NCI-H187 (cell line): ENCODE data around the gene ZNF407.

ENCODE experiments used
- DNase-seq, 2 experiments: peaks; one replicate each; lab custom pipeline; 2025; lab: John Stamatoyannopoulos, UW

The ZNF407 gene

DNA sequence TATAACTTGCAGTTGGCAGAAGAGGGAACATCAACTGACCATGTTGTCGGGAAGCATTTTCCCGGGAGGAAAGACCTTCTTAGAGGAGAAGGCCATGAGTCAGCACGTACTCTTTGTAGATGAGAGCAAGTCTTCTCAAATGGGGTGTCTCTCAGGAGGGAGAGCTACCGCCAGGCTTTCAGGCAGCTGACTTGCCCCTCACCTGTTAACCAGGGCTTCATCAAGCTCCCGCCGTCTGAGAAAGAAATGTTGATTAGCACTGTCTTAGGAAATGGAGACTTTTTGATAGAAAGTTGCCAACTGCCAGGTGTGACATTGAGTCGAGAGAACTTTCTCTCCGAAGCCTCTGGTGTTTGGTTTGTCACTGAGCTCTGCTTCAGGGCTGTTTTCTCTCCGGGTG, 196.1 kb downstream of the ZNF407 start:
- DNase-seq: no peak

DNA sequence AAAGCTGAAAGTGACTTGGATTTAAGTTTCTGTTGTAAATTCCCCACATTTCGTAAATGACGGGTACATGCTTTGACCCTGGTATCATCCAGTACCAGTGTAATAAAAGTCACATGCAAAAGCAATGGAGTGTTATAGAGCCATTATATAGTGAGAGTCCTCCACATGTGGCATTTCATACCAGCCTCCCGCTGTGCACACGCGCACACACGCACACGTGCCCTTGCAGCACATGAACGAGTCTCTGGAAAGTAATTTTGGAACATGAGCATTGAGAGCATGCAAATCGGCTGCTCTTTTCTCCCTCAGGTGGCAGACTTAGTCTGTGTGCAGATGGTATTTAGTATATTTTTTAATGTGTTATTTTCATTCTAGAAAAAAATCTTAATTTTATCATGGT, 198.1 kb downstream of the ZNF407 start:
- no peak for DNase-seq

DNA sequence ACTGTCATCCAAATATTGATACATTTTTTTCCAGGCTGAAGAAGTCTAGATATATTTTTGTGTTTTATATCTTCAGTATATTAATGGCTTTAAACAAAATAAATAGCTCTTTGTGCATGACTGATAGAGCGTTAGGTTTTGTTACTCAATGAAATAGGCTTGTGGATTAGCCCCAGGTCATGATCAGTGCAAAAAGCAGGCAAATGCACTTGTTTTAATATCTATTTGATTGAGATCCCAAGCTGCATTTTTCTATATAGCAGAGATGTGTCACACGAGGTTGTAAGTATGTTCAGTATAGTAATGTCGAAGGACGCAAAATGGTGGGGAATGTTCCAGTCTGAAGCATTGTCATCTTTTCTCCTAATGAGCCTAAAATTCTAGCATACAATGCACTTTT, 198.5 kb downstream of the ZNF407 start:
- no peak for DNase-seq

DNA sequence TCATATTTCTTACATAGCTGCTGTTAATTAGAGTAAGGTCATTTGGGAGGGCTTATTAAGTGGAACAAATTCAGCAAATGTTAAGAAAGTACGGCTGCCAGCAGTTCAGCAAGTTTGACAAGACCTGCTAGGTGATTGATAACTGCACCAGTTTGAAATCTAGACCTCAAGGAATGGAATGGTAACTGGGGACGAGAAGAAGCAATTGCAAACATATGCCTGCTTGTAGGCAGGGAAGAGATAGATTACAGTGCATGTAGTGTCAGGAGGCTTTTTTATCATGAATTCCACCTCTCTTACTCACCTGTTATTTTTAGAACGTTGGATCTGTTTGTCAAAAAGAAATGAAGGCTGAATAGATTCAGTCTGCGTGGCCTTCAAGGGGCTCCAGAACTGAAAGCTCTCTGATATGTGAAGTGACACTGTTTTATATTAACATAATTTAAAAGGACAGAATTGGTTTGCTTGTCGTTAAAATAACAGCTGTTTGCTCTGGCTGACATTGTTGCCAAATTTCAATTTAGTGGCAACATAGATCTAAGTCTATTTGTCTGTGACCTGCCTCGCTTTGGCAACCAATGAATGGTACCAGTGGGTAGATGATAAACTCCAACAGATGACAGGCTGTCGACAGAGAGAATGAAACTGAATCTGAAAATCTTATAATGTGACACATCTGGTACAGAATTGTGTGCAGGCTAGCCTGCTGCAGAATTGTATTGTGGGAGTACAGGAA, 199.3 kb downstream of the ZNF407 start:
- DNase-seq: no peak

DNA sequence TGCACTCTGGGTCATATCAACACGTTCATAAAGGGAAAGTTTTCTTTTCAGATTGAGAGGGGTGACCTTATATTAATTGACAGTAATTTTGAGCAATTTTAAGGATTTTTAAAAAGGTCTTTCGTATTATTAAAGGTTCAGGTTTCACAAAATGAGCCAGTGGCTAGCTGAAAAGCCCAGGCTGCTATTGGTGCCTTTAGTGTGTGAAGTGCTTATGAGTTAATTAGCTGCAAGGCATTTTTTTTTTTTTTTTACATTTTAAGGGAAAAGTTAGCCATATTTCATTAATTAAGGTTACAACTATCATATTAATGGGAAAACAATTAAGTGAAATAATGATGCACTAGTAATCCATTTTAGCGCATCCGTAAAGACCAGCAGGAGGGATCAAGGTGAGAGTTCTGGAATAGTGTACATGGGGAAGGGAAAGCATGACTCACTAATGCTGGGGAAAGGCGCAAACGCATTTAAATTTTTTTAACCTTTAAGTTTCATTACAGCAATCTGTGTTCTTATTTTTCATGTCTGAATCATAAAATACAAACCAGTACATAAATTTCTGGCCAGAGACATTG, 200.0 kb downstream of the ZNF407 start:
- no peak for DNase-seq

DNA sequence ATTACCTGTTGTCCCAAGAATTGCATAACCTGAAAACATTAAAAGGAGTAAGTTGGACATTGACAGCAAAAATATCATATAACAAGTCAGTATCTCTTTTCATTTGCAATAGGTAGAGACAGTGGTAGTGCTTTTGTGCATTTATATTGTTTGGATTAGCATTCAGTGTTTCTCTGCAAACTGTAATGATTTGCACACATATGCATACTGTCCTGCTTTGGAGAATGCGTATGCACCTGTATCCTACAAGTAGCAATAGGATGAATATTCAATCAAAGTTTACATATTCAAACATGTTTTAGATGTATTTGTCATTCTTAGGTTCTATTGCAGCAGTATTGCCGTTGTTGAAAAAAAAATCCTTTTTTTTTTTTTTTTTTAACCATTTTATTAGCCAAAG, 201.9 kb downstream of the ZNF407 start:
- DNase-seq: no peak

DNA sequence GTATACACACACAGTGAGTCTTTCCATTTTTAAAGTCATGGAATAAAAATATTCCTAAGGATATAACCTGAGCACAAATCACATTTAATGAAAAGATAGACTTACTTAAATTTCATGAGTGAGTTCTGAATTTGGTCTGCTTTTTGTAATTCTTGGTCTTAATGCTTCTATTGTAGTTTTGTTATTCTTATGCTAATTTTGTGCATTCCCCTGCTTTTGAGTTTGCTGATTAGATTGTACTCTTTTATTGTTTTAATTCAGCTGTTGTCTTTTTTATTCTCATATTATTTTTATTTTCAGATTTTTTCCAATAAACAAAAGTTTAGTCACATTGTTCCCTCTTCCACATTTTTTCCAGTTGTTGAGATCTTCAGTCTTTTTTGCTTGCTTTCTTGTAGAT, 202.4 kb downstream of the ZNF407 start:
- DNase-seq: no peak

DNA sequence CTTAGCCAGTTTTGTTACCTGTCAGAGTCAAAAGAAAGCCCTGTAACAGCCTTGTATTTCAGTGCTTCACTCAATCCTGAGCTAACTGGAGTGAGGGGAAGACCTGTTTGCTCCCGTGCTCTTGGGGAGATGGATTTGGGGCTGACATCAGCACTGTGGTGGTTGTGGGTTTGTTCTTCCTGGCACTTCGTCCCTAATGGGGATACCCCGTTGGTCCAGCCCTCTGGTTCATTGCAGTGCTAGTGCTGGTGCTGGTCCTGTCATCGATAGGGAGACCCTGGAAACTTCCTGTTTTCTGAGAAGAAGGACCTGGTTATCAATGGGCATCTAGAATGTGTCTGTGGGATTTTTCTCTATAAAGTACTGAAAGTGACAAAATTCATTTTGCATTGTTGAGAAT, 205.4 kb downstream of the ZNF407 start:
- no peak for DNase-seq

DNA sequence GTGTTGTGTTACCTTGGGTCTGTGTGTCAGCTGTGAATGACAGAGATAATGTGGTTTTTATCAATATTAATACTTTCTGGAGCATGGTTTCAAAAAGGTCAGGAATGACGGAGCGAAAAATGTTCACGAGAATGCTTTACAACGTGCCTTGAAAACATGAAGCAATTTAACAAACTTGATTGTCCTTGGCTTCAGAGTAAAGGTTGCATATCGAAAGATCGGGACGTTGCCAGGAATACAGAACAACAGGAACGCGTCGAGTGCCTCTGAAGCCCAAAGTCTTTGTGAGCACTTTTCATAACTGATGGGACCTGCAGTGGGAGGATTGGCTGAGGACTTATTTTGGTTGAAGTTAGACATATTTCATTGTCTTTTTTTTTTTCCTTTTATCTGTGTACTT, 206.1 kb downstream of the ZNF407 start:
- DNase-seq: no peak

DNA sequence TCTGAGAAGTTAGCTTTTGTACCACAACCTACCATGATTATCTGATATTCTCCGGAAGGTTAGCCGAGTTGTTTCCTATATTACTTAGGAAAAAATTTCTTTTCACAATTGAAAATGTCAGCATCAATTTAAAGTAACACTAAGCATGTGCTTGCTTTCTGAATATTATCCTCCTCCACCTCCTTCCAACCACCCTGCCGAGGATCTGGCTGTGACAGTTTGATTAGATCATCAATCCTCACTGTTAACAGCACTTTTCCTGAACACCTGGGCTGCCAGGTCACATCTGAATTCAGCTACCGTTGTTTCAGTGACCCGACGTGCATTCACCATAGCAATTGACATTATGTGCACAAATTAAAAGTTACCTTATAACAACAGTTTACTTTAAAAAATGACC, 207.0 kb downstream of the ZNF407 start:
- no peak for DNase-seq

DNA sequence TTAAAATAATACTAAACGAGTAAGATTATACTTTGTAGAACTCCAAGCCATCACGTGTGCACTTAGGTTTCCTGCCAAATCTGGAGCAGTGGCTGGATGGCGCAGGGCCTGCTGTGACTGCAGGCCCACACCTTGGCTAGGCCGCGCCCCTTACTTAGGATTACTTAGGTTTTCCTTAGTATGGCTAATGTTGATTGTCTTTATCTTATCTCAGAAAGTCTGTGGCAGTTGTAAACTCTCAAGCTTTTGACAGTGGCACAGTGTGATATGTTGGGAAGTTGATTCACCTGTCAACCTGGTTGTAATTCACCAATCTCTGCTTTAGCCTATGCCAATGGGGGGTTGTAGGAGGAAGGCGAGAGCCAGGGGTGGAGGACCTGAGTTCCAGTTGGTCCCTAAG, 208.4 kb downstream of the ZNF407 start:
- DNase-seq: no peak

DNA sequence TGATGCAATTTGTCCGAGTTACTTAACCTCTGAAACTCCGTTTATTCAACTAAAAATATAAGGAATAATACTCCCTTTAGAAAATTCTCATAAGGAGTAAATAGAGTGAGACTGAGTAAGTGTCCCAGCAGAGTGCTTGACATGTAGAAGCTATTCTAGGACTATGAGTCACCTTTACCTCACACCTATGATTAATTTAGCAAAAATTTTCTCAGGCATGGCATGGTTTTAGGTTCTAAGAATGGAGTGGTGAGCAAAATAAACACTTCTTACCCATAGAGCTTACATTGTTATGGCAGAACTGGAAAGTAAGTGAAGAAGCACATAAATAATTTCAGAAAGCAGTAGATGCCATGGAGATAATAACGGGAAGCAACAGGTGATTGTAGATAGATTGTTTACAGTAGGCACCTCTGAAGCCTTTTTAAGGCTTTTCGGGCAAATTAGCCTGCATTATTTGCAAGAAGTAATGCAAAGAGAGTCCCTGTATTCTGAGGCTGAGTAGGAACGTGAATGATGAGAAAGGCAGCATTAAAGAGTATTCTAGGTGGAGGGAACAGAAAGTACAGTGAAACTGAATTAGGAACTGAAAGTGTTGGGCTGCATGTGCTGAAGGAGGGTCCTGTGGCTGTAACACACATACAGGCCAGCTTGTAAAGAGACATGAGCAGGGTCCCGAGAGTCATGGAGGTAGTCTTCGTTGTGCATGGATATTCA, 209.2 kb downstream of the ZNF407 start:
- DNase-seq: peak; percentile 4 to 13

DNA sequence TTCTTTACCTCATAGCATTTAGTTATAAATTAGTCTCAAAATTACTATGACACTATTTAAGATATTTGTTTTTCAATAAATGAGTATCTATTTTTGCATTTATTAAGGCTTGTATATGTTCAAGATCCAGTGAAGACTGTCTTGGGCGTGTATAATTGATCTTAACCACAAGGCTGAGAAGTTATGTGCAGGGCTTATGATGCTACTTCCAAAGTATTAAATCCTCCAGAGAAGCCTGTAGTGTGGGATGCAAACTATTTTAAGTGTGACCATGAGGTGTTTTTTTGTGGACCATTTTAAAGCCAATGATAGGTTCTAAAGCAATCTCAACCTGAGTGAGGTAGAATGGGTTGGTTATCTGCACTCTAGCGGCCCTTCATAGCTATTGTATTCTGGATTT, 219.9 kb downstream of the ZNF407 start:
- no peak for DNase-seq

DNA sequence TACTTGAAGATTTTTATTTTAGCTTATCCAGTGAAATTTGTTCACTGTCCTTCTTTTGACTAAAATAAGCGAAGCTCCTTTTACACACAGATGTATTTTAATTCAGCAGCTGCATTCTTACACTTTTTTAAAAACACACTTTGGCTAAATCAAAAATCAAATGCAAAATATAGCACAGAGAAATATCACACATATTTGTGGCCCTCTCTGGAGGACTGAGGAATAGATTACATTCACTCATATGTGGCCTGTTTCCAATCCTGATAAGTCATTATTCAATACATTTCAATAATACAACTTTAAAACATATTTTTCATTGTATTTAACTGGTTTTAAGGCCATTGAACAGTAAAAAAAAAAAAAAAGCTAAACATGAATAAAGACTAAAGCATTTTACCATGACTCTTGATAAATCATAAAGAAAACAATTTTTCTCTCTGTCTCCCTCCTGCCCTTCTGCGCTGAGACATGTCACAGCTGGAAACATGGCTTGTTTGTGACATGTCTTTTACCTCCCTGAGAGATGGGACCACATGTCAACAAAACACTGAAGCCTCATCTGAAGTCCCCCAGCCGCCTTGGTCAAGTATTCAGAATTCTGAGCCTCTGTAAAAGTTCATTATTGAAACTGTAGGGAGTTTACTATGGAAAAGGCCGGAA, 221.0 kb downstream of the ZNF407 start:
- DNase-seq: no peak

DNA sequence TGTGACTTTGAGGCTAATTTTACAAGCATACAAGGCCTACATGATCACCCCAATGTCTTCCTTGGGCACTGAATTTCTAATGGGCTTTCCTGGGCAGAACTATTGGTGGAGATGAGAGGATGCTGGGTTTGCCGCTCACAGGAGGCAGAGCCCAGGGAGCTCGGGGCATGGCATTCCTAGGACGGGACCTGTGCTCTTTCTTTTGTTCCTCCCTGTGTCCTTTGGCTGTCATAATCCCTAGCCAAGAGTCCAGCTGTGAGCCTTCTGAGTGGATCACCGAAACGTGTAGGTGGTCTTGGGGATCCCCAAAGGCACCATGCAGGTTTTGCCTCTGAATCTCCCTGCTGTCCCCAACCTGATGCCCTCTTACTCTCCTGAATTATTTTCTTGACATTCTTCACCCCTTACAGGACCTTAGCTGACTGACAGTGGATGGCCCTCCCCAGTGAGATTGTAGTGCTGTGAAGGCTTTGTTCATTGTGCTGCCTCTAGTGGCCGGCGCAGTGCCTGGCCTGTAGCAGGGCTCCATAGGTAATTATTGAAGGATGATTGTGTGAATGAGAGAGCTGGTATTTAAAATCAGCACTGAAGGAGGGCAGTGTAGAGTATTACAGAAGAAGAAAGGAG, 221.9 kb downstream of the ZNF407 start:
- DNase-seq: no peak

DNA sequence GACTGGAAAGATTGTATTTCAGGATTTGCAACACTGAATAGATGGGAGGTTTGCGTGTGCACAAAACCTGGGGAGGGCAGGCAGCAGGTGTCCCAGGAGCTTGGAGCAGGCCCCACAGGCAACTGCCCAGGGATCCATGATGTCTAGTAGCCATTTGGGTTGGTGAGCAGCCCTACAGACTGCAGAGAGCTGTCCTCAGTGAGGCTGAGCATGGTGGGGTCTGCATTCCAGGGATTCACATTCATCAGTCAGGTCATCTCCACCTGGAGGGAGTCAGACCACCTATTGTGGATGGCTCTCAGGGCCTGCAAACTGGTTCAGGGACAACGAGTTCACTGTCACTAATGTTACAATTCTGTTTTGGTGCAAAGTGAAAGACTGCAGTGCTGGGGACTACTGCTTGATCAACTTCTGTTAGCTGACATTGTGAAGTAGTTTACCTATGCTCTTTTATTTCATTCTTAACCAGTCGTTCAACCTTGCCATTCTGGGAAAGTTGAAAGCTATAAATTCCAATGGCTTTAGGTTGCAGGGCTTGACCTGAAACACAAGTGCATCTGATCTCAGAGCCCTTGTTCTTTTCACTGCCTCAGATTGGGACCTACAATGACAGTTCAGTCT, 222.6 kb downstream of the ZNF407 start:
- no peak for DNase-seq

DNA sequence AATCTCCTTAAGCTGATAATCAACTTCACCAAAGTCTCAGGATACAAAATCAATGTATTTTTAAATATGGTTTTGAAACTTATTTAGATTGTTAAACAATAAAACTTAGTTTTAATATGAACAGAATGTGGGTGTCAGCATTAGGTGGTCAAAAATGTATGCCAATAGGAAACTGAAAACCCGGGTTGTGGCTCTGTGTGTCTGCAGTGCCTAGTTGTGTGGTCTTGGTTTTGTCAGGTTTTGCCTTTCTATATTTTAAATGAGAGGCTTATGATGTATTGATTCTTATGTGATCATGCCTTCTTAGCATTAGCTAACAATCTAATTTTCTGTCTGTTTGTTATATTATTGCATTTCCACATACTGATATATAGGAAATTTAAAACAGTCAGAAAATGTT, 227.8 kb downstream of the ZNF407 start:
- DNase-seq: no peak

DNA sequence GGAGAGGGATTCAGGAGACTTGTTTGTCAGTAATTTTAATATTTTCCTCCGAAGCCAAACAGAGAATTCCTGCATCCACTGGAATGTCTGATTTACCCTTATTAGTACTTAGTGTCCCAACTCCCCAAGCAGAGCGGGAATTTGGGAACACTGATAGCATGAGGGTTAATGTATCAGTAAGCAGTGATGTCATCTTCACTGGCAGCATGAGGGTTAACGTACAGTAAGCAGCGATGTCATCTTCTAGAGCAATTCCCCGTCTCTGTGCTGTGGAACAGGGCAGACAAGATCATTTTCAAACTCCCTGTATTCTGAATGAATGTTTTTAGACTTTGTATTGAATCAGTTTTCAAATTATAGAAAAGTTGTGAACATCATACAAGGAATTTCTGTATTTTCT, 228.9 kb downstream of the ZNF407 start:
- no peak for DNase-seq

DNA sequence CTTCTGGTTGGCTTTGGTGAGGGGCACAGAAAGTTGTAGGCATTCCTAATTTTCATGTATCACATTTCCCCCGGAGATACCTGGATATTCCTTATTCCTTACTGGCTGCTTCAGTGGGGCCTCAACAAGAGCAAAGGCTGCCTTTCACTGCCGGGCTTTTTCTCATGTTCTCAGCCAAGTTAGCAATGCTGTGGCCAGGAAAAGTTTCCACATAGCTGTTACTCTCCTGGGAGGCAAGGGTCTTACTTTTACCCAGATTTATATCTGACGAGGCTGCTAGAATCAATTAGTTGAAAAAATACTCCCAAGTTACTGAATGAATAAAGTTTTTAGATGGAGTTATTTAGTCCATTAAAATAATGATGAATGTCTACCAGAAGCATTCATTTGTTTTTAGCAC, 230.5 kb downstream of the ZNF407 start:
- DNase-seq: no peak

DNA sequence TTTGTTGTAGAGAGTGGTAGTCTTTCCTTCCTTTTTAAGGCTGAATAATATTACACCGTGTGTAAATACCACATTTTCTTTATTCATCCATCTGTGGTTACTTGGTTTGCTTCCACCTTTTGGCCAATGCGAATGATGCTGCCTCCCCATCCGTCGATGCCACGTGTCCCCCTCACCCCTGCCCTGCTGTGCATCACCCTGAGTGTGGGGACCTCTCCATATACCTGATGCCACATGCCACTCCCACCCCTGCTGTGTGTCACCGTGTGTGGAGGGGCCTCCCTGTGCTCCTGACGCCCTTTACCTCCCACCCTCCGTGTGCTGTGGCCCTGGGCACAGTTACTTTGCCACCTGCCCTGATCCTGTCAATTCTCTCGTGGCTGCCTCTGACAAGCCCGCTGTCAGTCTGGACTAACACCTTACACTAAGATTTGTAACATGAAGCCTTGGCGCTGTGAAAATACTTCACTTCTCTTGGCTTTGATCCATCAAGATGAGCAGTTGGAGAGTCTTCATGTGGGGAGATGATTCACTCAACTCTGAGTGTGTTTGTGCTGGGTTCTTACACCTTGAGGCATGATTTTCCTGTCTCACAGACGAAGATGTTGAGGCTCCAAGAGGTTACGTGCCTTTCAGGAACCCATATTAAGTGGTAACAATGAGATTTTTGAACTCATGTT, 234.0 kb downstream of the ZNF407 start:
- DNase-seq: no peak

DNA sequence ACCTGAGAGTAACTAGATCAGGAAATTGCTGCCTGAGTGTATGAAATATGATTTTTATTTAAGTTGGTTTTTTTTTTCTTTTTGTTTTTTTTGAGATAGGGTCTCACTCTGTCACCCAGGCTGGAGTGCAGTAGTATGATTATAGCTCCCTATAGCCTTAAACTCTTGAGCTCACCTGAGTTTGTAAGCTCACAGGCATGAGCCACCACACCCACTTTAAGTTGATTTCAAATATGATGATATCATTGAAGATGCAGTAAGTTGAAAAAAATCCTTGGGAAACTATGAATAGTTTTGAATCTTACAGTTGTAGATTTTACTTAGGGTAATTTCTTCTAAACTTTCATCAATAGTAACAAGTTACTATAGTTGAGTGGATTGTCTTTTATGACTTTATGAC, 234.7 kb downstream of the ZNF407 start:
- DNase-seq: no peak

DNA sequence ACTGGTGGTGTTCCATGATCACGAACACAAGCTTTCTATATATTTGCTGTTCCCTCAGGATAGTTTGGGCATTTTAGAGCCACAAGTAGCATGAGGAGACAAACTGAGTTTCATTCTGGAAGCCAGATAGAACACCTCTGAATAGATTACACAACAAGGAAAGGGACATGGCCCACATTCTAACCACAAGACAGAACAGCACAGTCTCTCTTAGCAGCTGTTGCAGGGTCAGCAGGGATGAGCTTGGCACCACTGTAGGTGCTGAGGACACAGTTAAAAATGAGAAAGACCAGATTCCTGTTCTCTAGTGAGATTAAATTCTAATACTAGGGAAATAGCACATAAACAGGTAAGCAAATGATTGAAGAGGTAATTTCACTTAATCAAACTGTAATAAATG, 235.3 kb downstream of the ZNF407 start:
- DNase-seq: no peak
